GM21717 (cell line): Measurements from ENCODE around the gene SULT1B1.

Experiments
- ATAC-seq: cut with Tn5 transposase; IDR thresholded peaks from one replicate; pipeline ENCODE4 v1.9.1; 2021; ENCODE audit warnings: mild to moderate bottlenecking, moderate library complexity; ENCODE audit not compliant: unreplicated experiment

The SULT1B1 gene

DNA sequence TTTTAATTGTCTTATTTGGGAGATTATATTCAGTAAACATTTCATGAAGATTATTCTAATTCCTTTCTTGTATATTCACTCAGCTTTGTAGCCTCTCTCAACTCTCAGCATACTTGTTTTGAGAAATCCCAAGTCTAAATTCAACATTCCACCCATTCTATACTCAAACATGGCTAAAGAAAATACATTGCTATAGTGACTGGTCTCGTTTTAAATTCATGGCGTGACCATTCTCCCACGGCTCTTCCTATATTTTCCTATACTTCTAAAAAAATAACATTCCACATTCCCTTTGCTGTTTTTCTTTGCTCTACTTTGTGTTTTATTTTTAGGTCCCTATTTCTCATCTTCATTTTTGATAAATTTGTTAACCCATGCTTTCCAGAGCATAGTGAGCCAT, 58.2 kb downstream of the SULT1B1 start:
- ATAC-seq, result no peak

DNA sequence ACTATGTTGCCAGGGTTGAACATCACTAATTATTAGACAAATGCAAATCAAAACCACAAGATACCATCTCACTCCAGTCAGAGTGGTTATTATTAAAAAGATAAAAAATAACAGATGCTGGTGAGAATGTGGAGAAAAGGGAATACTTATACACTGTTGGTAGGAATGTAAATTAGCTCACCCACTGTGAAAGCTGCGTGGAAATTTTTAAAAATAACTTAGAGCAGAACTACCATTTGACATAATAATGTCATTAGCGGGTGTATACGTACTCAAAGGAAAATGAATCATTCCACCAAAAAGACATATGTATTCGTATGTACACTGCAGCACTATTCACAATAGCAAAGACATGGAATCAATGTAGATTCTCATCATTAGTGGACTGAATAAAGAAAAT, 58.7 kb downstream of the SULT1B1 start:
- no peak for ATAC-seq

DNA sequence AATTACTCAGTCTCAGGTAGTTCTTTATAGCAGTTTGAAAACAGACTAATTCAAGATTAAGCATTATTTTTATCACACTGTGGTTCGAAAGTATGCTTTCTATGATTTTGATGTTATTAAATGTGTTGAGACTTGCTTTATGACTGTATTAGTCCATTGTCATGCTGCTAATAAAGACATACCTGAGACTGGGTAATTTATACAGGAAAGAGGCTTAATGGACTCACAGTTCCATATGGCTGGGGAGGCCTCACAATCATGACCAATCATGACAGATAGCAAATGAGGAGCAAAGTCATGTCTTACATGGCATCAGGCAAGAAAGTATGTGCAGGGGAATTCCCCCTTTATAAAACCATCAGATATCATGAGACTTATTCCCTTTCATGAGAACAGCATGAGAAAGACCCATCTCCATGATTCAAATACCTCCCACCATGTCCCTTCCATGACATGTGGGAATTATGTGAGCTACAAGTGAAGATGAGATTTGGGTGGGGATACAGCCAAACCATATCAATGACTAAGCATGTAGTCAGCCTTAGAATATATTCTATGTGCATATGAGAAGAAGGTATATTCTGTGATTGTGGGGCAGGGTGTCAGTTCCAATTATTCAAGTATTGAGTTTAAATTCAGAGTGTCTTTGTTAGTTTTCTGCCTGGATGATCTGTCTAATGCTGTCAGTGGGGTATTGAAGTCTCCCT, 62.7 kb downstream of the SULT1B1 start:
- ATAC-seq, result no peak

DNA sequence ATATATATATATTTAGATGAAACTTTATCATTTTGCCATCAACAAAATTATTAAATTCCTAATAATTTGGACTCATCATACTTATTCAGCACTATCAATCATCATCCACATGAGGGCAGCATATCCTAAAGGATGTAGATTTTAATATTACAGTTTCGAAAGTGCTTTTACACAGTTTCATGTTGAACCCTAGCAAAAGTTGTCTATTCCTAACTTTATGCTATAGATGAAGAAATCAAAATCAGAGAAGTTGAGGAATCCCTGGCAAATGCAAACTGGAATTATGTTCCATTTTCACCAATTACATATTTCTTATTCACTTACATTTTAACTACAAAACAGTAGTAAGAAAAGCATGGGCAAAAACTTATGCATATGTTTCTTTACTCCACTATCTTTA, 70.8 kb downstream of the SULT1B1 start:
- ATAC-seq, result no peak

DNA sequence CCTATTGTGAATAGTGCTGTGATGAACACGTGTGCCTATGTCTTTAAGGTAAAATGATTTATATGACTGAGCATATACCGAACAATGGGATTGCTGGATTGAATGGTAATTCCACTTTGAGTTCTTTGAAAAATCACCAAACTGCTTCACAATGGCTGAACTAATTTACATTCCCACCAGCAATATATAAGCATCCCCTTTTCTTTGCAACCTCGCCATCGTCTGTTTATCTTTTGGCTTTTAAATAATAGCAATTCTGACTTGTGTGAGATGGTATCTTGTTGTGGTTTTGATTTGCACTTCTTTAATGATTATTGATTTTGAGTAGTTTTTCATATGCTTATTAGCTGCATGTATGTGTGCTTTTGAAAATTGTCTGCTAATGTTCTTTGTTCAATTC, 75.6 kb downstream of the SULT1B1 start:
- ATAC-seq, result no peak
